IMR-90 (cell line): ENCODE data around the gene LATS1. TPM values are rescaled to one million over a fixed set of nuclear protein-coding genes. Genes with fewer than 3 reads are reported as not detected.
A peak's percentile ranks its signal among the peaks of the same experiment; 100 is the strongest.
"Not testable (repeated sequence)": the region's sequence is repeated elsewhere in the genome, so short reads cannot be mapped to it uniquely, and the experiment has no call there.

Experiments used
- ATAC-seq: fragments of 200-7000 bp; cut with Tn5 transposase; 2 replicates; pipeline ENCODE4 v1.9.1; 2020; ENCODE audit warnings: low read depth, mild to moderate bottlenecking, moderate library complexity
- BruUV-seq: library from RNA; stranded (reverse); fragments of 400-500 nt; replicated peaks from 2 replicates; lab custom pipeline; 2021; lab: Mats Ljungman, UMichigan
- CTCF ChIA-PET: fragments of 300-600 bp; formaldehyde crosslinking; extraction: SDS; loops from one replicate; lab custom pipeline; 2021; ENCODE audit warnings: antibody characterized with exemption; lab: Yijun Ruan, JAX
- POLR2A ChIA-PET: fragments of 300-600 bp; sonication (Branson Sonifier 250); formaldehyde crosslinking; loops from one replicate; lab custom pipeline; 2022; ENCODE audit warnings: antibody characterized with exemption; ENCODE audit not compliant: unreplicated experiment; lab: Charles Lee
- DNase-seq: peaks from one replicate; pipeline ENCODE4 v3.0.0; 2013
- H2AFZ ChIP-seq: replicated peaks from 2 replicates; pipeline ENCODE3; 2013; ENCODE audit warnings: low read length, mild to moderate bottlenecking; ENCODE audit not compliant: poor library complexity
- H2AK5ac ChIP-seq: 2 replicates; pipeline ENCODE4 v1.6.1; 2013; ENCODE audit warnings: low read depth, low read length, inconsistent platforms
- H2AK9ac ChIP-seq: replicated peaks from 2 replicates; pipeline ENCODE3; 2013; ENCODE audit warnings: mild to moderate bottlenecking, low read depth, low read length, moderate library complexity; ENCODE audit not compliant: poor library complexity
- H2BK120ac ChIP-seq: 2 replicates; pipeline ENCODE4 v1.6.1; 2013; ENCODE audit warnings: low read depth, low read length, inconsistent platforms
- H2BK15ac ChIP-seq: 3 replicates; pipeline ENCODE4 v1.6.1; 2013; ENCODE audit warnings: low read depth, low read length, inconsistent platforms
- H2BK20ac ChIP-seq: 2 replicates; pipeline ENCODE4 v1.6.1; 2013; ENCODE audit warnings: low read depth, mild to moderate bottlenecking, inconsistent platforms, low read length, moderate library complexity
- H2BK5ac ChIP-seq: 2 replicates; pipeline ENCODE4 v1.6.1; 2013; ENCODE audit warnings: mild to moderate bottlenecking, low read depth, low read length, inconsistent platforms; ENCODE audit not compliant: poor library complexity, severe bottlenecking
- H3K14ac ChIP-seq: replicated peaks from 2 replicates; pipeline ENCODE4 v1.6.1; 2013; ENCODE audit warnings: low read depth, low read length, inconsistent platforms
- H3K18ac ChIP-seq: 2 replicates; pipeline ENCODE4 v1.6.1; 2013; ENCODE audit warnings: low read depth, low read length, control low read depth
- H3K23ac ChIP-seq: 2 replicates; pipeline ENCODE4 v1.6.1; 2013; ENCODE audit warnings: low read depth, low read length, inconsistent platforms
- H3K27ac ChIP-seq: 2 replicates; pipeline ENCODE4 v1.5.1; 2013; ENCODE audit warnings: mild to moderate bottlenecking, control low read depth, low read length; ENCODE audit not compliant: insufficient read depth
- H3K27me3 ChIP-seq: 2 replicates; pipeline ENCODE4 v1.6.1; 2013; ENCODE audit warnings: low read length; ENCODE audit not compliant: control insufficient read depth, insufficient read depth
- H3K36me3 ChIP-seq: 2 replicates; pipeline ENCODE4 v1.6.1; 2013; ENCODE audit warnings: low read length, mixed read lengths; ENCODE audit not compliant: control insufficient read depth, insufficient read depth
- H3K4ac ChIP-seq: 2 replicates; pipeline ENCODE4 v1.6.1; 2013; ENCODE audit warnings: low read depth, low read length, inconsistent platforms
- H3K4me1 ChIP-seq: 2 replicates; pipeline ENCODE4 v1.6.1; 2013; ENCODE audit warnings: low read length, mixed read lengths; ENCODE audit not compliant: control insufficient read depth, insufficient read depth
- H3K4me2 ChIP-seq: 2 replicates; pipeline ENCODE4 v1.6.1; 2013; ENCODE audit warnings: low read depth, mild to moderate bottlenecking, control low read depth, low read length, moderate library complexity
- H3K4me3 ChIP-seq: 2 replicates; pipeline ENCODE4 v1.5.1; 2013; ENCODE audit warnings: low read depth, mild to moderate bottlenecking, control low read depth, low read length, moderate library complexity; ENCODE audit not compliant: insufficient read depth
- H3K56ac ChIP-seq: 2 replicates; pipeline ENCODE4 v1.6.1; 2013; ENCODE audit warnings: low read length, inconsistent platforms; ENCODE audit not compliant: insufficient read depth; ENCODE audit errors: extremely low read depth
- H3K79me1 ChIP-seq, 2 experiments: 2 replicates each; pipeline ENCODE4 v1.6.1; 2013; ENCODE audit warnings: low read length in 2 of 2, inconsistent platforms in 1 of 2, low read depth in 1 of 2
- H3K9ac ChIP-seq: 2 replicates; pipeline ENCODE4 v1.6.1; 2013; ENCODE audit warnings: low read depth, low read length, control low read depth
- H3K9me1 ChIP-seq: 2 replicates; pipeline ENCODE4 v1.6.1; 2013; ENCODE audit warnings: low read length, inconsistent platforms; ENCODE audit not compliant: insufficient read depth
- H3K9me3 ChIP-seq: 2 replicates; pipeline ENCODE4 v1.6.1; 2013; ENCODE audit warnings: low read length; ENCODE audit not compliant: control insufficient read depth, insufficient read depth
- H4K20me1 ChIP-seq: 2 replicates; pipeline ENCODE4 v1.6.1; 2013; ENCODE audit warnings: low read length, inconsistent platforms; ENCODE audit not compliant: insufficient read depth
- H4K5ac ChIP-seq: 2 replicates; pipeline ENCODE4 v1.6.1; 2013; ENCODE audit warnings: mild to moderate bottlenecking, low read depth, low read length, control low read depth
- H4K8ac ChIP-seq, 2 experiments: 2 replicates each; pipeline ENCODE4 v1.6.1; 2013; ENCODE audit warnings: low read depth in 2 of 2, low read length in 2 of 2, control low read depth in 1 of 2, inconsistent platforms in 1 of 2
- H4K91ac ChIP-seq: 2 replicates; pipeline ENCODE4 v1.6.1; 2013; ENCODE audit warnings: low read depth, low read length, inconsistent platforms; ENCODE audit not compliant: insufficient read depth
- WGBS, 2 experiments: methylation state at CpG; one replicate each; pipeline versions ENCODE4 v1.1.5 to v1.1.7; 2013; ENCODE audit warnings: missing lambda C conversion rate in 2 of 2; ENCODE audit not compliant: insufficient read length in 1 of 2; ENCODE audit errors: extremely low coverage in 2 of 2; 5-methylcytosine and 5-hydroxymethylcytosine counted together
- dilution Hi-C: fragments of 300-500 bp; cut with HindIII; formaldehyde crosslinking; loops from one replicate; pipeline ENCODE4 v1.14.3; 2018; ENCODE audit warnings: low sequenced_read_pairs; ENCODE audit not compliant: unreplicated experiment
- in situ Hi-C: fragments of 300-500 bp; cut with MboI; formaldehyde crosslinking; loops from 3 replicates; pipeline ENCODE4 v1.14.3; 2019; ENCODE audit warnings: low sequenced_read_pairs, inconsistent platforms, mixed read lengths
- intact Hi-C: fragments of 100-400 bp; cut with micrococcal nuclease; formaldehyde crosslinking; loops from 2 replicates; pipeline ENCODE4 v1.10.0; 2022
- polyA plus RNA-seq, 3 experiments: library from polyadenylated mRNA; depleted of rRNA; stranded (reverse); fragments of >200 nt; gene quantifications; 2 replicates each; pipeline ENCODE4 v1.2.3, GENCODE V29; 2012; ENCODE audit warnings: low replicate concordance in 1 of 3
- total RNA-seq: library from RNA; depleted of rRNA; stranded (reverse); fragments of >200 nt; gene quantifications from 2 replicates; pipeline ENCODE4 v1.2.3, GENCODE V29; 2012

Gene LATS1
- total and polyA plus RNA-seq, 2 of the 4 experiments (the other 2 are of a cell fraction): 7.9 to 20.1 TPM

GRCh38 chr6:149745252-149745651 lies 27.4 kb upstream of the LATS1 start:
- H3K18ac ChIP-seq, H3K23ac ChIP-seq, dilution Hi-C loops, H3K14ac ChIP-seq, H4K5ac ChIP-seq, BruUV-seq, H4K91ac ChIP-seq, H4K8ac ChIP-seq, intact Hi-C loops, DNase-seq, H3K9me3 ChIP-seq, H2BK20ac ChIP-seq, ATAC-seq, CTCF ChIA-PET, H2AFZ ChIP-seq, H3K4me3 ChIP-seq, H3K9ac ChIP-seq, H3K4ac ChIP-seq, H2AK9ac ChIP-seq, in situ Hi-C loops, H3K56ac ChIP-seq, H2BK120ac ChIP-seq, H3K27ac ChIP-seq, H3K9me1 ChIP-seq, POLR2A ChIA-PET, H2BK15ac ChIP-seq, H2AK5ac ChIP-seq, H2BK5ac ChIP-seq, H4K20me1 ChIP-seq, H3K27me3 ChIP-seq, H3K4me1 ChIP-seq: not testable (repeated sequence)
- H3K79me1 ChIP-seq: peaks cover 4 to 22% of the 10 kb centered on the region in 2 experiments; a peak in 3 of 4 replicates
- no CpG with 5 or more reads among the region's 10 CpGs for WGBS, 2 experiments
- H3K4me2 ChIP-seq: peak overlapping the region; percentile 77; the same call in 1 of the 2 replicates
- H3K36me3 ChIP-seq: peaks cover 11% of the 10 kb centered on the region
